Measurements from ENCODE around the gene SALL2. TPM values are rescaled to one million over a fixed set of nuclear protein-coding genes. Genes with fewer than 3 reads are reported as not detected.

Gene SALL2
- total and polyA plus RNA-seq, 10 donors: 0.76 to 6.7 (median 4.3) TPM

GRCh38 chr14:21533294-21533693 lies 7.1 kb upstream of the SALL2 start:
- no peak for TF ChIP-seq POLR2AphosphoS5 (IDR thresholded peaks at IDR 0.05)
- TF ChIP-seq POLR2A (IDR thresholded peaks at IDR 0.05): no peak
- TF ChIP-seq, protein P1, sequence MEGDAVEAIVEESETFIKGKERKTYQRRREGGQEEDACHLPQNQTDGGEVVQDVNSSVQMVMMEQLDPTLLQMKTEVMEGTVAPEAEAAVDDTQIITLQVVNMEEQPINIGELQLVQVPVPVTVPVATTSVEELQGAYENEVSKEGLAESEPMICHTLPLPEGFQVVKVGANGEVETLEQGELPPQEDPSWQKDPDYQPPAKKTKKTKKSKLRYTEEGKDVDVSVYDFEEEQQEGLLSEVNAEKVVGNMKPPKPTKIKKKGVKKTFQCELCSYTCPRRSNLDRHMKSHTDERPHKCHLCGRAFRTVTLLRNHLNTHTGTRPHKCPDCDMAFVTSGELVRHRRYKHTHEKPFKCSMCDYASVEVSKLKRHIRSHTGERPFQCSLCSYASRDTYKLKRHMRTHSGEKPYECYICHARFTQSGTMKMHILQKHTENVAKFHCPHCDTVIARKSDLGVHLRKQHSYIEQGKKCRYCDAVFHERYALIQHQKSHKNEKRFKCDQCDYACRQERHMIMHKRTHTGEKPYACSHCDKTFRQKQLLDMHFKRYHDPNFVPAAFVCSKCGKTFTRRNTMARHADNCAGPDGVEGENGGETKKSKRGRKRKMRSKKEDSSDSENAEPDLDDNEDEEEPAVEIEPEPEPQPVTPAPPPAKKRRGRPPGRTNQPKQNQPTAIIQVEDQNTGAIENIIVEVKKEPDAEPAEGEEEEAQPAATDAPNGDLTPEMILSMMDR (IDR thresholded peaks at IDR 0.05 in 8 of 11, conservative IDR thresholded peaks at IDR 0.05 in 3 of 11): no peak
- Histone ChIP-seq H3K36me3 (no peaks in the 10 kb centered on the region), H3K9me3 (no peaks in the 10 kb centered on the region), H3K27me3 (replicated peaks in 1 of 7) (peaks cover 0 to 63% (median 24%) of the 10 kb centered on the region in 7 donors), H3K4me3 (no peak overlapping the region), H3K27ac (no peak overlapping the region), H3K4me1 (peaks cover 0 to 17% (median 0%) of the 10 kb centered on the region in 6 donors)
- intact Hi-C loops (cut with DNase I; ENCODE audit: low total_unique reads): no loop called here
- DNase-seq: no peak

GRCh38 chr14:21529515-21529914 lies 3.4 kb upstream of the SALL2 start:
- Histone ChIP-seq H3K4me1 (peaks cover 3 to 37% (median 13%) of the 10 kb centered on the region in 6 donors), H3K4me3 (no peak overlapping the region), H3K27me3 (replicated peaks in 1 of 7) (peaks cover 0 to 34% (median under 1%) of the 10 kb centered on the region in 7 donors), H3K27ac (no peak overlapping the region), H3K36me3 (no peaks in the 10 kb centered on the region), H3K9me3 (no peaks in the 10 kb centered on the region)
- TF ChIP-seq POLR2A (IDR thresholded peaks at IDR 0.05): no peak
- TF ChIP-seq, protein P1 (IDR thresholded peaks at IDR 0.05 in 8 of 11, conservative IDR thresholded peaks at IDR 0.05 in 3 of 11): no peak
- TF ChIP-seq POLR2AphosphoS5 (IDR thresholded peaks at IDR 0.05): no peak
- DNase-seq: no peak
- 85 to 100% (median 100%) methylated on average over 1 of the region's 1 CpG for WGBS, 5 donors
- intact Hi-C loops (cut with DNase I; ENCODE audit: low total_unique reads): no loop called here

DNA sequence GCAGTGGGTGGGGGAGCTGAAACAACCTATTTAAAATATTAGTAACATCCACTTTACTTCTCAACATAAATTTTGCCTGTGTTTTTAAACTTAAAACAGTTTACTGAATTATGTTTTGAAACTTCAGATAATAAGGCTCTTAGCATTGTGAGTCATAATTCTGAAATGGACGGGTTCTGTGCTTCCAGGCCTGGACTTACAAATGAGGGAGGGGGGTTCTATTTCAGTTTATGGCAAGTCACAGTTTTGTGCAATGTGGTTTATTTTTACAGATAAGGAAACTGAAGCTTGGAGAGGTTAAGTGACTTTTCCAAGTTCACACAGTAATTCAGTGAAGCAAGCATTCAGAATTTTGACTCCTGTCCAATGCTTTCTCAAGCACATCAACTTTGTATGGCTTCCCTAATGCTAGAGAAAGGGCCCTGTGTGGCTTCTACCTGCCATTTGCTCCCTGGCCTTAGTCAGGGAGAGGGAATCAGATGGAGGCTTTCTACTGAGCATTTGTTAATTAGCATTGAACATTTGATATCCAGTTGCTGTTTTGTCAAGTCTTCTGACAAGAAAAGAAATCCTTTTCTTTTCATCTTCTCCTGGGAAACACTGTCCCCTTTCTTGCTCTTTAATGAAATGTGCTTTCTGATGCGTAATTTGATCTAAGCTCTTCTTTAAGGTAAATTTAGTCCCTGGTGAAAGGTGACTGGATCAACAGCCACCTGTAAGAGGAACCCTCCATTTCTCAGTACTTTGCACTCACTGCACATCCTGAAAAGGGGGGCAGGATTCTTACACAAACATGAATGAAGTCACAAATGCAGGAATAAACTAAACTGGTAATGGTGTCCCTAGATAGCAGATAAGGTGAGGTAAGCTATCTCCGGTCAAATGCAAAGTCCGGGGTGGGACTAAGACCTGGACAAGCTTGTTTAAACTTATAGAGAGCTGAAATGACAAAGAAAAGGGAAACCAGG lies 2.5 kb upstream of the SALL2 start:
- WGBS, 5 donors: 71 to 86% (median 79%) methylated on average over 4 of the region's 4 CpGs
- Histone ChIP-seq H3K4me1 (peaks cover 3 to 37% (median 13%) of the 10 kb centered on the region in 6 donors), H3K27ac (no peak overlapping the region), H3K36me3 (no peaks in the 10 kb centered on the region), H3K9me3 (no peaks in the 10 kb centered on the region), H3K27me3 (replicated peaks in 1 of 7) (peaks cover 0 to 25% (median 0%) of the 10 kb centered on the region in 7 donors), H3K4me3 (no peak overlapping the region)
- intact Hi-C loops (cut with DNase I; ENCODE audit: low total_unique reads): no loop called here
- DNase-seq: no peak
- TF ChIP-seq, protein P1 (IDR thresholded peaks at IDR 0.05 in 8 of 11, conservative IDR thresholded peaks at IDR 0.05 in 3 of 11): no peak
- TF ChIP-seq POLR2AphosphoS5 (IDR thresholded peaks at IDR 0.05): no peak
- no peak for TF ChIP-seq POLR2A (IDR thresholded peaks at IDR 0.05)

GRCh38 chr14:21527318-21527679 lies 1.2 kb upstream of the SALL2 start:
- H3K4me3 ChIP-seq: peak overlapping the region in 1 of 8 donors; percentile 81
- H3K9me3 ChIP-seq: no peaks in the 10 kb centered on the region
- H3K36me3 ChIP-seq: no peaks in the 10 kb centered on the region
- DNase-seq: no peak
- H3K27me3 ChIP-seq (replicated peaks in 1 of 7): peaks cover 0 to 12% (median 0%) of the 10 kb centered on the region in 7 donors
- WGBS, 5 donors: 15 to 44% (median 20%) methylated on average over 1 of the region's 1 CpG
- H3K27ac ChIP-seq: no peak overlapping the region
- intact Hi-C loops (cut with DNase I; ENCODE audit: low total_unique reads): no loop called here
- TF ChIP-seq POLR2A (IDR thresholded peaks at IDR 0.05) (no peak), POLR2AphosphoS5 (IDR thresholded peaks at IDR 0.05) (no peak)
- TF ChIP-seq, protein P1 (IDR thresholded peaks at IDR 0.05 in 8 of 11, conservative IDR thresholded peaks at IDR 0.05 in 3 of 11): no peak
- peaks cover 3 to 37% (median 13%) of the 10 kb centered on the region in 6 donors for H3K4me1 ChIP-seq

Measured in spleen (tissue), 11 donors.